ENCODE results near the gene SLC22A23.

DNA sequence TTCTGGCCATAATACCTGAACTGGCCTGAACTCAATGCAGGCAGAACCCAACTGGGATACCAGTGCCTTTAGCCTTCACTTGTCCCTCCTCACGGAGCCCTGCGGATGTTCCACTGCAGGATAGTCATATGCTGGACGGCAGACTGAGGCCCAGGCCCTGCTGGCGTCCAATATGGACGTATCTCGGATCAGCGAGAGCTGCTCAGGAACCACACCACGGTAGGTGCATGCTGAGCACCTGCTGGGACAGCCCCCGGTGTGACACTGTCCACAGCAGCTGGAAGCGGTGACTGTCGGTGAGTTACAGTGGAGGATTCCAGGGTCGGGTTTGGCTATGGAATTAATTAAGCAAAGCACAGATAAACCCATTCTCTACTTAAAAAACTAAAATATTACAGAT lies 149.4 kb downstream of the SLC22A23 start:
- TF ChIP-seq, protein P1, sequence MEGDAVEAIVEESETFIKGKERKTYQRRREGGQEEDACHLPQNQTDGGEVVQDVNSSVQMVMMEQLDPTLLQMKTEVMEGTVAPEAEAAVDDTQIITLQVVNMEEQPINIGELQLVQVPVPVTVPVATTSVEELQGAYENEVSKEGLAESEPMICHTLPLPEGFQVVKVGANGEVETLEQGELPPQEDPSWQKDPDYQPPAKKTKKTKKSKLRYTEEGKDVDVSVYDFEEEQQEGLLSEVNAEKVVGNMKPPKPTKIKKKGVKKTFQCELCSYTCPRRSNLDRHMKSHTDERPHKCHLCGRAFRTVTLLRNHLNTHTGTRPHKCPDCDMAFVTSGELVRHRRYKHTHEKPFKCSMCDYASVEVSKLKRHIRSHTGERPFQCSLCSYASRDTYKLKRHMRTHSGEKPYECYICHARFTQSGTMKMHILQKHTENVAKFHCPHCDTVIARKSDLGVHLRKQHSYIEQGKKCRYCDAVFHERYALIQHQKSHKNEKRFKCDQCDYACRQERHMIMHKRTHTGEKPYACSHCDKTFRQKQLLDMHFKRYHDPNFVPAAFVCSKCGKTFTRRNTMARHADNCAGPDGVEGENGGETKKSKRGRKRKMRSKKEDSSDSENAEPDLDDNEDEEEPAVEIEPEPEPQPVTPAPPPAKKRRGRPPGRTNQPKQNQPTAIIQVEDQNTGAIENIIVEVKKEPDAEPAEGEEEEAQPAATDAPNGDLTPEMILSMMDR (optimal IDR thresholded peaks at IDR 0.05 in 1 of 3, IDR thresholded peaks at IDR 0.05 in 1 of 3, conservative IDR thresholded peaks at IDR 0.05 in 1 of 3; ENCODE audit: extremely low read depth in 1 of 3, insufficient read depth in 2 of 3, low read length in 3 of 3) = no peak
- TF ChIP-seq EZH2 (IDR thresholded peaks at IDR 0.05; ENCODE audit: low read length) = no peak

Data from keratinocyte (primary cell).